NCI-H1436 (cell line): Measurements from ENCODE around the gene CALY.
"Not testable (repeated sequence)": the region's sequence is repeated elsewhere in the genome, so short reads cannot be mapped to it uniquely, and the experiment has no call there.

Source experiments
- DNase-seq: peaks from one replicate; lab custom pipeline; 2025; lab: John Stamatoyannopoulos, UW

The CALY gene, protein sequence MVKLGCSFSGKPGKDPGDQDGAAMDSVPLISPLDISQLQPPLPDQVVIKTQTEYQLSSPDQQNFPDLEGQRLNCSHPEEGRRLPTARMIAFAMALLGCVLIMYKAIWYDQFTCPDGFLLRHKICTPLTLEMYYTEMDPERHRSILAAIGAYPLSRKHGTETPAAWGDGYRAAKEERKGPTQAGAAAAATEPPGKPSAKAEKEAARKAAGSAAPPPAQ

GRCh38 chr10:133336577-133337369, at the start of gene CALY:
Gene CALY, minus strand, starts transcription at chr10:133336896. Its CDS starts 7,907 bp downstream, at chr10:133328989.
- DNase-seq = peak; percentile 81

DNA sequence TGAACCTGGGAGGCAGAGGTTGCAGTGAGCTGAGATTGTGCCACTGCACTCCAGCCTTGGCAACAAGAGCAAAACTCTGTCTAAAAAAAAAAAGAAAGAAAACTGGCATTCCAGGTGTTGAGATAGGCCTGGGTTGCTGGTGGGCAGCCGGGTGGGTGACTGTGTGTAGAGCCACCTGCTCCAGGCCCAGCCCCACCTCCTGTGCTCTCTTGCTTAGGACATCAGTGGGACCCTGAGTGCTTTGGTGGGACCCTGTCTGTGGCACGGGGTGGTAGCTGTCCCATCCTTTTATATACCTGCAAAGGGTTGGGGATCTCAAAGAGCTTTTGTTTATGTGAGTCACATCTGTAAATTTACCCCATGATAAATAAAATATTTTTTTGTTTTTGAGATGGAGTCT, 48.5 kb upstream of the CALY start:
- DNase-seq = no peak

DNA sequence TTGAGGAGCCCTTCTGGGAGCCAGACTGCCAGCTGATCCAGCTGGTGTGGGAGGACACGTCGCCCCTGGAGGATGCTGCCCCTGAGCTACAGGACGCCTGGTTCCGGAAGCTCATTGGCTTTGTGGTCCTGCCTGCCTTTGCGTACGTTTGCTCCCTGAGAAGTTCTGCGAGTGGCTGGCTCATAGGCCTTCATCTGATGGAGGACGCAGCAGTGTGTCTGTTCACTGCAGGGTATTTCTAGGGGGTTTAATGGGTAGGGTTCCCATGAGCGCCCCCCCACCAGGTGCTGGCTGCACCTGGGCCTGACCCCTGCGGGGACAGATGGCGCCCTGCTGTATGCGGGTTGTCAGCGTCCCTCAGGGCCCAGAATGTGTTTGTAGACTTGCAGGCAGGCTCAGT, 47.4 kb upstream of the CALY start:
- no peak for DNase-seq

DNA sequence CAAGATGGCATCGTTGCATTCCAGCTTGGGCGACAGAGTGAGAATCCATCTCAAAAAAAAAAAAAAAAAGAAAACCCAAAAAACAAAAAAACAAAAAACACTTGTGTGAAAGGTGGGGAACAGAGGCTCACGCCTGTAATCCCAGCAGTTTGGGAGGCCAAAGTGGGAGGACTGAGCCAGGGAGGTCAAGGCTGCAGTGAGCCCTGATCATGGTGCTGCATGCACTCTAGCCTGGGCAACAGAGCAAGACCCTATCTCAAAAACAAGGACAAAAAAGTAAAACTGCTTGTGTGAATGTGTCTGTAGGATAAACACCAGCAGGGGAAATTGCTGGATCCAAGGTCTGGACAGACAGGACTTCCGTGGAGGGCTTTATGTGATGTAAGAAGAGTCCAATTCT, 46.9 kb upstream of the CALY start:
- no peak for DNase-seq

GRCh38 chr10:133381036-133381435, 44.3 kb upstream of the CALY start:
- no peak for DNase-seq

DNA sequence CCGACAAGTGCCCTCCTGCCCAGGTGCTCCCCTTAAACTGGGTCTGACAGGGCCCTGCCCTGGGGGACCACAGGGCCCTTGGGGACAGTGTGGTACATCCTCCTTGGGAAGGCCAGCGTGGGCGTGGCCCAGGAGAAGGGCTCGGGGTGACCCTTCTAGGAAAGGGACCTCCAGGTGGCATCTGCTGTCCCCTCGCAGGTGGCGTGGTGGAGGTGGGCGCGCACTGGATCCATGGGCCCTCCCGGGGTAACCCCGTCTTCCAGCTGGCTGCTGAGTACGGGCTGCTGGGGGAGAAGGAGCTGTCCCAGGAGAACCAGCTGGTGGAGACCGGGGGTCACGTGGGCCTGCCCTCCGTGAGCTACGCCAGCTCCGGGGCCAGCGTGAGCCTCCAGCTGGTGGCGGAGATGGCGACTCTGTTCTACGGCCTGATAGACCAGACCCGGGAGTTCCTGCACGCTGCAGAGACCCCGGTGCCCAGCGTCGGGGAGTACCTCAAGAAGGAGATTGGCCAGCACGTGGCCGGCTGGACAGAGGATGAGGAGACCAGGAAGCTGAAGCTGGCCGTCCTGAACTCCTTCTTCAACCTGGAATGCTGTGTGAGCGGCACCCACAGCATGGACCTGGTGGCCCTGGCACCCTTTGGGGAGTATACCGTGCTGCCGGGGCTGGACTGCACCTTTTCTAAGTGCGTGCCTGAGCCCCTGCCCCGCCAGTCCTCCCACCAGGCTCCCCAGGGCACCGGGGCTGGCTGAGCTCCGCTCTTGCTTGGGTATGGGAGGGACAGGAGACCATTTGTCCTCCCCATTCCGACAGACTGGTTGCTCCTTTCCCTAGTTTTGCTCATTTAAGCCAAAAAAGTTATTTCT, 43.3 kb upstream of the CALY start:
- no peak for DNase-seq

GRCh38 chr10:133379152-133379800, 42.6 kb upstream of the CALY start, which contains the start of gene PAOX:
Gene PAOX, plus strand, starts transcription at chr10:133379262. Its CDS starts 55 bp downstream, at chr10:133379317.
- DNase-seq = peak; percentile 36

- DNase-seq = peak; percentile 50
Observed at GRCh38 chr10:133378251-133379096, 41.8 kb upstream of the CALY start.

DNA sequence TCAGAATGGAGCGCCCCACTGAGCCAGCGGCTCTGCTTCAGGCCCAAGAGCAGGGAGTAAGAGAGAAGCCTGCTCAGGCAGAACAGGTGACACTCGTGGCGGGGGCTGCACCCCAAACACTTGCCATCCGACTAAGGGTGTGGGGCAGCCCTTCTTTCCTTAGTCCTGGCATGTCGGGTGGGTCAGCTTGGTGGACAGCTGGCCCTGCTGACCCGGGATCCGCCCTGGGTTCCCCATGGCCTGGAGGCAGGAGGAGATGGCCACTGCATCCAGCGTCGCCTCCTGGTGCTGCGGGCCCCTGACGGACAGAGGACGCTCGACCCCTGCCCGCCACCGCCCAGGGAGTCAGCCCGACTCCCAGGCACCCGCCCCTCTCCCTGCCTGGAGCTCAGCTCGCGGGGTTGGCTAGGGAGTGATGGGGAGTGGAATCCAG, 41.1 kb upstream of the CALY start:
- DNase-seq = no peak

GRCh38 chr10:133377025-133377817, 40.5 kb upstream of the CALY start:
- no peak for DNase-seq

- DNase-seq = not testable (repeated sequence)
Observed at GRCh38 chr10:133376183-133376582, 39.5 kb upstream of the CALY start.

DNA sequence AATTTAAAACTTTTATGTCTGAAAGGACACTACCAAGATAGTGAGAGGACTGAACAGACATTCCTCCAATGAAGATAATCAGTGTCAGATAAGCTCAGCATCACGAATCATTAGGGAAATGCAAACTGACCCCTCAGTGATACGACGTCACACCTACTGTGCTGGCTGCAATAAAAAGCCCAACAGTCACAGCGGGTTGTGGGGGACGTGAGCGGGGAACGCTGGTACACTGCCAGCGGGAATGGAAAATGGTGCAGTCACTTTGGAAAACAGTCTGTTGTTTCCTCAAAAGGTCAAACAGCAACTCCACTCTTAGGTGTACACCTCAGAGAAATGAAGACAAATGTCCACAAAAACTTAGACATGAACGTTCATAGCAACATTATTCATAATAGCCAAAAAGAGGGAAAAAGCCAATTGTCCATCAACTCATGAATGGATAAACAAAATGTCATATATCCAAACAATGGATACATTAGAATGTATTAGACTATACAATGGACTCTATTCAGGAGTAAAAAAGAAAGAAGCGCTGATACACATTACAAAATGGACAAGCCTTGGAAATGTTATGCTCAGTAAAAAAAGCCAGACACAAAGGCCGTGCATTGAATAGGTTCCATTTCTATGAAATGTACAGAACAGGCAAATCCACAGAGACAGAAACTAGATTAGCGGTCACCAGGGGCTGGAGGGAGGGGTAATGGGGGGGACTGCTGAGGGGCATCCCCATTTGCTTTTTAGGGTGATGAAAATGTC, 38.8 kb upstream of the CALY start:
- no peak for DNase-seq

DNA sequence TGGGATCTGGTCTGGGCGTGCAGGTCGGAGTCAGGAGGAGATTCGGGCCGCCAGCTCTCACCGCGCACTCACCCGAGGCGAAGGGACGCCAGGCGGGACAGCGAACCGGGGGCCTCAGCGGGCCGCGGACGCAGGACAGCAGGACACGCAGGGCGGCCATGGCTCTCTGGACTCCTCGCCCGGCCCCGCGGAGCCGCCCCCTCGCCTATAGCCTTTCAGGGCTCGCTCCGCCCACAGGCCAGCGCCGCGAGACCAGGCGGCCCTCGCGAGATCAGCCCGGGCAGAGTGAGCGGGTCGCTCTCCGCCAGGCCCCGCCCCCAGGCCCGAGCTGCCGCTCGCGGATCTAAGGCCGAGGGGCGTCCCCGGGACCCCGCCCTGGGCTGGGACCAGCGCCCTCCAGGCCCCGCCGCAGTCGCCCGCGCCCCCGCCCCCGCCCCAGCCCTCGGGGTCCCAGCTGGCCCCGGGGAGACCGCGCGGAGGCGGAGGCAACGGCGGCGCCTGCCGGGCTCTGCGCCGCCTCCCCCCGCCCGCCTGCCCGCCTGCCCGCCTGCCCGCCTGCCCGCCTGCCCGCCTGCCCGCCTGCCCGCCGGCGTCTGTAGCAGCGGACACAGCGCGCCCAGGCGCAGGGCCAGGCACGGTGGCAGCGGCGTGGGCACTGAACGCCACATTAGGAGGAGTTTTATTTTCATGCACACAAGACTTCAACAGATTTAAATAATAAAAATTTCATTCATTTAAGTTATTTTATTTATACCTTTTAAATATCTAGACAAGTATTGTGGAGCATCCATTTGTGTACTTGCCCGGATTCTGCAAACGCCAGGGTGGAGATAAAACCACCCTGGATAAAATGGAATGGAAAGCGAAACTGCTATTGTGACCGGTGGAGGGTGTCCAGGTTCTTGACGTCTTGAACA, 36.7 kb upstream of the CALY start, which contains the start of gene ECHS1:
Gene ECHS1 (minus strand): TSS at position 181 of the 917 bp plus-strand sequence. CDS start 21 bp downstream, at position 160.
- peak; percentile 96 for DNase-seq

GRCh38 chr10:133372507-133372906, 35.8 kb upstream of the CALY start:
- no peak for DNase-seq

GRCh38 chr10:133370030-133370786, 33.5 kb upstream of the CALY start:
- DNase-seq = no peak

DNA sequence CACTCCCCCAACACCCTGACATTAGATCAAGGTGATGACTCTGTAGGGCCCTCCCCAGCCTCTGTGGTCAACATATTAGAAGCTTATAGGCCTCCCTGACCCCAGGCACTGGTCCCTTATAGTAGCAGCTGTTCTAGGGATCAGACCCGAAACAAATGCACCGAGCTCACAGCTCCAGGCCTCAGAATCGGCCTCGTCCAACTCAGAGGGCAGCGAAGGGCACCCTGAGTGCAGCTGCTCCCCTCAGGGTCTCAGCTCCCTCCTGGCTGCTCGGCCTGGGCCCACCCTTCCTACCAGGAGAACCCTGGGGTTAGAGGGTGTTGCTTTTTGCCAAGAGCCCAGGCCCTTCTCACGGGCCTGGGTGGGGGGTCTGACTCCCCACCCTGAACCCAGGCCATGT, 31.5 kb upstream of the CALY start:
- no peak for DNase-seq

DNA sequence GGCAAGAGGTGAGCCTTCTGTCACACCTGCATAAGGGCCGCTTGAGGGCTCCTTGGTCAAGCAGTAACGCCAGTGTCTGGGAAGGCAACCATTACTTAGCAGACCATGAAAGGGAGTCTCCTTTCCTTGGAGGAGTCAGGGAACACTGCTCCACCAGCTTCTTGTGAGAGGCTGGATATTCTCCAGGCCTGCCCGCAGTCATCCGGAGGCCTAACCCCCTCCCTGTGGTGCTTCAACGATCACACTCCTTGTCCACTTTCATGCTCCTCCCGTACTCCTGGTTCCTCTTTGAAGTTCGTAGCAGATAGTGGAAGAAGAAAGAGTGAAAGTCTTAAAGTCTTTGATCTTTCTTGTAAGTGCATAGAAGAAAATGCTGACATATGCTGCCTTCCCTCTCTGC, 30.8 kb upstream of the CALY start:
- DNase-seq = not testable (repeated sequence)
